Liver (tissue), 3 donors: ENCODE data around the gene OR51E1.

Experiments
- EGR1 ChIP-seq, 2 donors: IDR thresholded peaks; 2 replicates each; pipeline ENCODE4 v1.6.1; 2016 to 2018; ENCODE audit warnings: antibody characterized with exemption in 2 of 2, low read depth in 2 of 2
- FOXA1 ChIP-seq: IDR thresholded peaks from 2 replicates; pipeline ENCODE4 v1.6.1; 2016; ENCODE audit warnings: antibody characterized with exemption
- HNF4A ChIP-seq, 2 donors: conservative IDR thresholded peaks; 2 replicates each; pipeline ENCODE4 v1.6.1; 2016; ENCODE audit warnings: antibody characterized with exemption in 2 of 2, mild to moderate bottlenecking in 2 of 2
- JUND ChIP-seq, 2 donors: IDR thresholded peaks; 2 replicates each; pipeline ENCODE4 v1.6.1; 2016; ENCODE audit warnings: antibody characterized with exemption in 2 of 2
- RAD21 ChIP-seq, 2 donors: IDR thresholded peaks; 2 replicates each; pipeline ENCODE4 v1.6.1; 2016; ENCODE audit warnings: antibody characterized with exemption in 2 of 2, mild to moderate bottlenecking in 2 of 2
- SP1 ChIP-seq: IDR thresholded peaks from 2 replicates; pipeline ENCODE4 v1.6.1; 2018; ENCODE audit warnings: antibody characterized with exemption, mild to moderate bottlenecking
- TAF1 ChIP-seq: conservative IDR thresholded peaks from 2 replicates; pipeline ENCODE4 v1.6.1; 2016; ENCODE audit warnings: antibody characterized with exemption, mild to moderate bottlenecking
- YY1 ChIP-seq: IDR thresholded peaks from 2 replicates; pipeline ENCODE4 v1.6.1; 2016; ENCODE audit warnings: antibody characterized with exemption, mild to moderate bottlenecking
- TF ChIP-seq, protein P1 (sequence below): fragments of 150-350 bp; IDR thresholded peaks from 2 replicates; pipeline ENCODE4 v1.5.1; 2017; ENCODE audit warnings: improper control_type of control experiment, low read depth, low read length; ENCODE audit not compliant: missing input control
- TF ChIP-seq, protein P2 (sequence below): IDR thresholded peaks from 2 replicates; pipeline ENCODE4 v1.6.1; 2016; ENCODE audit warnings: antibody characterized with exemption
- TF ChIP-seq, protein P3 (sequence below): IDR thresholded peaks from 2 replicates; pipeline ENCODE4 v1.6.1; 2016; ENCODE audit warnings: antibody characterized with exemption
- TF ChIP-seq, protein P4 (sequence below): IDR thresholded peaks from 2 replicates; pipeline ENCODE4 v1.6.1; 2016; ENCODE audit warnings: antibody characterized with exemption, mild to moderate bottlenecking
- TF ChIP-seq, protein P5 (sequence below): IDR thresholded peaks from 2 replicates; pipeline ENCODE4 v1.6.1; 2016; ENCODE audit warnings: antibody characterized with exemption
- donor health status: healthy.
- donor health status: healthy.

DNA sequence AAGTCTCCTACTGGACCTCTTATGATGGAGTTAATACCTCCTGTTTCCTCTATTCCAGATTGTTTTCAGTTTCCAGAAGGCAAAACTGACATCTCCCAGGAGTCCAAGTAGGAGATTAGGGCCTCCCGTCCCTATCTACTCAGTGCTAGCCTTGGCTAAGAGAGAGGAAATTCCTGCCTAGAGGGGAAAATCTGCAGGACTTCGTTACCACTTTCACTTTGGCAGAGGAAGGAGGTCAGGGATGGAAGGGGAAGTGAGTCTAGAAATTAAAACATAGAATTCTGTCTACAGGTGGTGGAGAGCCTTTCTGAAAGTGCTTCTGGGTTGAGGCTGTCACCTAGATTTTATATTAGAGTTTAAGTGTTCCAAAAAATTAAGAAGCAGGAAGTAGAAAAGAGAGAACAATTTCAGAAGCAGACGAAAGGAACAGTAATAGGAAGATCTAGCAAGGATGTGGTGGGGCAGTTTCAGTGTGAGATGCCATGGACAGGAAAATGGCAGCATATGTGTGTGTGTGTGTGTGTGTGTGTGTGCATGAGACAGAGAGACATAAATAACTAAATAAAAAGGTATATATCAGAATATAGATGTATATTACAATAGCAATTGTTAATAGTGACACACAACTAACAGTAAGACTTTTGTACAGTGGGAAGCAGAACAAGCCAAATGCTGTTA is 33.4 kb upstream of the OR51E1 start:
- TF ChIP-seq, protein P1, sequence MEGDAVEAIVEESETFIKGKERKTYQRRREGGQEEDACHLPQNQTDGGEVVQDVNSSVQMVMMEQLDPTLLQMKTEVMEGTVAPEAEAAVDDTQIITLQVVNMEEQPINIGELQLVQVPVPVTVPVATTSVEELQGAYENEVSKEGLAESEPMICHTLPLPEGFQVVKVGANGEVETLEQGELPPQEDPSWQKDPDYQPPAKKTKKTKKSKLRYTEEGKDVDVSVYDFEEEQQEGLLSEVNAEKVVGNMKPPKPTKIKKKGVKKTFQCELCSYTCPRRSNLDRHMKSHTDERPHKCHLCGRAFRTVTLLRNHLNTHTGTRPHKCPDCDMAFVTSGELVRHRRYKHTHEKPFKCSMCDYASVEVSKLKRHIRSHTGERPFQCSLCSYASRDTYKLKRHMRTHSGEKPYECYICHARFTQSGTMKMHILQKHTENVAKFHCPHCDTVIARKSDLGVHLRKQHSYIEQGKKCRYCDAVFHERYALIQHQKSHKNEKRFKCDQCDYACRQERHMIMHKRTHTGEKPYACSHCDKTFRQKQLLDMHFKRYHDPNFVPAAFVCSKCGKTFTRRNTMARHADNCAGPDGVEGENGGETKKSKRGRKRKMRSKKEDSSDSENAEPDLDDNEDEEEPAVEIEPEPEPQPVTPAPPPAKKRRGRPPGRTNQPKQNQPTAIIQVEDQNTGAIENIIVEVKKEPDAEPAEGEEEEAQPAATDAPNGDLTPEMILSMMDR: no peak
- TF ChIP-seq, protein P2, sequence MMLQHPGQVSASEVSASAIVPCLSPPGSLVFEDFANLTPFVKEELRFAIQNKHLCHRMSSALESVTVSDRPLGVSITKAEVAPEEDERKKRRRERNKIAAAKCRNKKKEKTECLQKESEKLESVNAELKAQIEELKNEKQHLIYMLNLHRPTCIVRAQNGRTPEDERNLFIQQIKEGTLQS: no peak
- TF ChIP-seq FOXA1 (no peak), HNF4A (conservative IDR thresholded peaks at IDR 0.05) (no peak), EGR1 (IDR thresholded peaks at IDR 0.05; ENCODE audit: low read depth in 2 of 2) (no peak), TAF1 (no peak), RAD21 (IDR thresholded peaks at IDR 0.05) (no peak), SP1 (no peak), JUND (IDR thresholded peaks at IDR 0.05) (no peak), YY1 (no peak)
- TF ChIP-seq, protein P3, sequence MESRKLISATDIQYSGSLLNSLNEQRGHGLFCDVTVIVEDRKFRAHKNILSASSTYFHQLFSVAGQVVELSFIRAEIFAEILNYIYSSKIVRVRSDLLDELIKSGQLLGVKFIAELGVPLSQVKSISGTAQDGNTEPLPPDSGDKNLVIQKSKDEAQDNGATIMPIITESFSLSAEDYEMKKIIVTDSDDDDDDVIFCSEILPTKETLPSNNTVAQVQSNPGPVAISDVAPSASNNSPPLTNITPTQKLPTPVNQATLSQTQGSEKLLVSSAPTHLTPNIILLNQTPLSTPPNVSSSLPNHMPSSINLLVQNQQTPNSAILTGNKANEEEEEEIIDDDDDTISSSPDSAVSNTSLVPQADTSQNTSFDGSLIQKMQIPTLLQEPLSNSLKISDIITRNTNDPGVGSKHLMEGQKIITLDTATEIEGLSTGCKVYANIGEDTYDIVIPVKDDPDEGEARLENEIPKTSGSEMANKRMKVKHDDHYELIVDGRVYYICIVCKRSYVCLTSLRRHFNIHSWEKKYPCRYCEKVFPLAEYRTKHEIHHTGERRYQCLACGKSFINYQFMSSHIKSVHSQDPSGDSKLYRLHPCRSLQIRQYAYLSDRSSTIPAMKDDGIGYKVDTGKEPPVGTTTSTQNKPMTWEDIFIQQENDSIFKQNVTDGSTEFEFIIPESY: no peak
- TF ChIP-seq, protein P4, sequence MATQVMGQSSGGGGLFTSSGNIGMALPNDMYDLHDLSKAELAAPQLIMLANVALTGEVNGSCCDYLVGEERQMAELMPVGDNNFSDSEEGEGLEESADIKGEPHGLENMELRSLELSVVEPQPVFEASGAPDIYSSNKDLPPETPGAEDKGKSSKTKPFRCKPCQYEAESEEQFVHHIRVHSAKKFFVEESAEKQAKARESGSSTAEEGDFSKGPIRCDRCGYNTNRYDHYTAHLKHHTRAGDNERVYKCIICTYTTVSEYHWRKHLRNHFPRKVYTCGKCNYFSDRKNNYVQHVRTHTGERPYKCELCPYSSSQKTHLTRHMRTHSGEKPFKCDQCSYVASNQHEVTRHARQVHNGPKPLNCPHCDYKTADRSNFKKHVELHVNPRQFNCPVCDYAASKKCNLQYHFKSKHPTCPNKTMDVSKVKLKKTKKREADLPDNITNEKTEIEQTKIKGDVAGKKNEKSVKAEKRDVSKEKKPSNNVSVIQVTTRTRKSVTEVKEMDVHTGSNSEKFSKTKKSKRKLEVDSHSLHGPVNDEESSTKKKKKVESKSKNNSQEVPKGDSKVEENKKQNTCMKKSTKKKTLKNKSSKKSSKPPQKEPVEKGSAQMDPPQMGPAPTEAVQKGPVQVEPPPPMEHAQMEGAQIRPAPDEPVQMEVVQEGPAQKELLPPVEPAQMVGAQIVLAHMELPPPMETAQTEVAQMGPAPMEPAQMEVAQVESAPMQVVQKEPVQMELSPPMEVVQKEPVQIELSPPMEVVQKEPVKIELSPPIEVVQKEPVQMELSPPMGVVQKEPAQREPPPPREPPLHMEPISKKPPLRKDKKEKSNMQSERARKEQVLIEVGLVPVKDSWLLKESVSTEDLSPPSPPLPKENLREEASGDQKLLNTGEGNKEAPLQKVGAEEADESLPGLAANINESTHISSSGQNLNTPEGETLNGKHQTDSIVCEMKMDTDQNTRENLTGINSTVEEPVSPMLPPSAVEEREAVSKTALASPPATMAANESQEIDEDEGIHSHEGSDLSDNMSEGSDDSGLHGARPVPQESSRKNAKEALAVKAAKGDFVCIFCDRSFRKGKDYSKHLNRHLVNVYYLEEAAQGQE: no peak
- TF ChIP-seq, protein P5, sequence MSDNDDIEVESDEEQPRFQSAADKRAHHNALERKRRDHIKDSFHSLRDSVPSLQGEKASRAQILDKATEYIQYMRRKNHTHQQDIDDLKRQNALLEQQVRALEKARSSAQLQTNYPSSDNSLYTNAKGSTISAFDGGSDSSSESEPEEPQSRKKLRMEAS: no peak
